Chondrocyte (in vitro differentiated cells): ENCODE data around the gene TMEM131L. TPM values are rescaled to one million over a fixed set of nuclear protein-coding genes. Genes with fewer than 3 reads are reported as not detected.

ENCODE experiments used
- DNase-seq: peaks from one replicate; pipeline ENCODE4 v3.0.0; 2021; ENCODE audit warnings: mixed read lengths, low spot score
- H3K27ac Mint-ChIP-seq: one replicate; pipeline ENCODE4 v1.8.0; 2021; ENCODE audit warnings: mild to moderate bottlenecking, moderate library complexity, mixed read lengths; ENCODE audit not compliant: unreplicated experiment
- H3K27me3 Mint-ChIP-seq: 2 replicates; pipeline ENCODE4 v1.8.0; 2021; ENCODE audit warnings: low read depth, mixed read lengths
- H3K36me3 Mint-ChIP-seq: 2 replicates; pipeline ENCODE4 v1.8.0; 2021; ENCODE audit warnings: low read depth, mixed read lengths
- H3K4me1 Mint-ChIP-seq: 2 replicates; pipeline ENCODE4 v1.8.0; 2021; ENCODE audit warnings: low read depth, mild to moderate bottlenecking, mixed read lengths
- H3K4me3 Mint-ChIP-seq: one replicate; pipeline ENCODE4 v1.8.0; 2021; ENCODE audit warnings: mild to moderate bottlenecking, moderate library complexity, mixed read lengths; ENCODE audit not compliant: unreplicated experiment
- H3K9me3 Mint-ChIP-seq: 2 replicates; pipeline ENCODE4 v1.8.0; 2021; ENCODE audit warnings: low read depth, mixed read lengths
- CTCF ChIP-seq: fragments of 200-600 bp; sonication (generic); IDR thresholded peaks from 2 replicates; pipeline ENCODE4 v1.5.0; 2021; ENCODE audit warnings: antibody characterized with exemption, mild to moderate bottlenecking, moderate library complexity
- total RNA-seq: library from RNA; stranded (reverse); gene quantifications from 3 replicates; pipeline ENCODE4 v1.2.1, GENCODE V29; 2021

Gene TMEM131L
- total RNA-seq, 1 donor from 2014 or later = 8.4 TPM

- Mint-ChIP-seq H3K4me1 (peaks cover 25% of the 10 kb centered on the region), H3K4me3 (no peak overlapping the region), H3K9me3 (no peaks in the 10 kb centered on the region), H3K27me3 (no peaks in the 10 kb centered on the region), H3K36me3 (peaks cover 11% of the 10 kb centered on the region), H3K27ac (peak overlapping the region; percentile 38)
- DNase-seq = no peak
- no peak for TF ChIP-seq CTCF
Measured at GRCh38 chr4:153589703-153590595, 123.8 kb downstream of the TMEM131L start.

- no peak for TF ChIP-seq CTCF
- H3K4me3 Mint-ChIP-seq = no peak overlapping the region
- no peaks in the 10 kb centered on the region for H3K27me3 Mint-ChIP-seq
- H3K4me1 Mint-ChIP-seq = peaks cover 25% of the 10 kb centered on the region
- no peak for DNase-seq
- H3K27ac Mint-ChIP-seq = no peak overlapping the region
- H3K36me3 Mint-ChIP-seq = peaks cover 13% of the 10 kb centered on the region
- no peaks in the 10 kb centered on the region for H3K9me3 Mint-ChIP-seq
Measured at GRCh38 chr4:153591441-153591840, 125.3 kb downstream of the TMEM131L start.

GRCh38 chr4:153592064-153592463, 125.9 kb downstream of the TMEM131L start:
- no peak overlapping the region for H3K27ac Mint-ChIP-seq

GRCh38 chr4:153593161-153593560, 127.0 kb downstream of the TMEM131L start:
- peak; percentile 41 for TF ChIP-seq CTCF
- Mint-ChIP-seq H3K27me3 (no peaks in the 10 kb centered on the region), H3K9me3 (no peaks in the 10 kb centered on the region), H3K4me3 (no peak overlapping the region), H3K4me1 (peaks cover 28% of the 10 kb centered on the region), H3K36me3 (peaks cover 15% of the 10 kb centered on the region), H3K27ac (no peak overlapping the region)
- no peak for DNase-seq

More at GRCh38 chr4:153592064-153592463, 125.9 kb downstream of the TMEM131L start:
- no peak overlapping the region for H3K4me3 Mint-ChIP-seq
- peaks cover 25% of the 10 kb centered on the region for H3K4me1 Mint-ChIP-seq
- TF ChIP-seq CTCF = no peak
- no peak for DNase-seq
- no peaks in the 10 kb centered on the region for H3K27me3 Mint-ChIP-seq
- H3K36me3 Mint-ChIP-seq = peaks cover 13% of the 10 kb centered on the region
- no peaks in the 10 kb centered on the region for H3K9me3 Mint-ChIP-seq

- Mint-ChIP-seq H3K9me3 (no peaks in the 10 kb centered on the region), H3K27ac (peak overlapping the region; percentile 41), H3K27me3 (no peaks in the 10 kb centered on the region), H3K4me3 (no peak overlapping the region), H3K4me1 (peaks cover 28% of the 10 kb centered on the region), H3K36me3 (peaks cover 16% of the 10 kb centered on the region)
- TF ChIP-seq CTCF = no peak
- DNase-seq = no peak
Measured at GRCh38 chr4:153594210-153594609, 128.1 kb downstream of the TMEM131L start.
